Activated T-cell treated with anti-CD3 and anti-CD28 coated beads, Interleukin-2, amount 50 U/mL, for 4 hours (primary cell): ENCODE results near the gene KISS1. TPM values are rescaled to one million over a fixed set of nuclear protein-coding genes. Genes with fewer than 3 reads are reported as not detected.

Experiments
- ATAC-seq, 2 donors: fragments of 200-7000 bp; cut with Tn5 transposase; one replicate each; pipeline ENCODE4 v1.10.0; 2021
- DNase-seq: peaks from one replicate; pipeline ENCODE4 v3.0.0-alpha.2; 2020
- H3K27me3 Mint-ChIP-seq: one replicate; pipeline ENCODE4 v1.8.0; 2021; ENCODE audit warnings: low read depth, mixed read lengths
- H3K36me3 Mint-ChIP-seq: one replicate; pipeline ENCODE4 v1.8.0; 2022; ENCODE audit warnings: mixed read lengths; ENCODE audit not compliant: insufficient read depth
- H3K4me1 Mint-ChIP-seq: one replicate; pipeline ENCODE4 v1.8.0; 2021; ENCODE audit warnings: low read depth, mixed read lengths
- H3K4me3 Mint-ChIP-seq: one replicate; pipeline ENCODE4 v1.8.0; 2021; ENCODE audit warnings: mild to moderate bottlenecking, moderate library complexity, mixed read lengths
- H3K9me3 Mint-ChIP-seq: one replicate; pipeline ENCODE4 v1.8.0; 2021; ENCODE audit warnings: mixed read lengths
- total RNA-seq, 3 donors: library from RNA; stranded (reverse); gene quantifications; one replicate each; pipeline ENCODE4 v1.2.1, GENCODE V29; 2021

KISS1 gene
- total RNA-seq, 3 donors from 2014 or later: not detected

- Mint-ChIP-seq H3K36me3 (no peaks in the 10 kb centered on the region), H3K27me3 (peaks cover 45% of the 10 kb centered on the region), H3K4me1 (peaks cover 14% of the 10 kb centered on the region), H3K9me3 (no peaks in the 10 kb centered on the region), H3K4me3 (no peak overlapping the region)
- ATAC-seq (peak; percentile 96 to 98), DNase-seq (peak; percentile 75)
Observed at GRCh38 chr1:204207136-204207616, 10.9 kb upstream of the KISS1 start.

GRCh38 chr1:204206121-204206520, 9.8 kb upstream of the KISS1 start:
- H3K9me3 Mint-ChIP-seq: no peaks in the 10 kb centered on the region
- H3K27me3 Mint-ChIP-seq: peaks cover 45% of the 10 kb centered on the region
- no peaks in the 10 kb centered on the region for H3K36me3 Mint-ChIP-seq
- no peak overlapping the region for H3K4me3 Mint-ChIP-seq
- peaks cover 14% of the 10 kb centered on the region for H3K4me1 Mint-ChIP-seq
- no peak for DNase-seq
- no peak for ATAC-seq

GRCh38 chr1:204205486-204205885, 9.2 kb upstream of the KISS1 start:
- Mint-ChIP-seq H3K36me3 (no peaks in the 10 kb centered on the region), H3K27me3 (peaks cover 45% of the 10 kb centered on the region)

GRCh38 chr1:204204944-204205343, 8.7 kb upstream of the KISS1 start:
- ATAC-seq: no peak
- Mint-ChIP-seq H3K9me3 (no peaks in the 10 kb centered on the region), H3K4me1 (peaks cover 14% of the 10 kb centered on the region), H3K4me3 (no peak overlapping the region), H3K27me3 (peaks cover 42% of the 10 kb centered on the region), H3K36me3 (no peaks in the 10 kb centered on the region)
- DNase-seq: no peak

More at GRCh38 chr1:204205486-204205885, 9.2 kb upstream of the KISS1 start:
- H3K4me1 Mint-ChIP-seq: peaks cover 14% of the 10 kb centered on the region
- H3K9me3 Mint-ChIP-seq: no peaks in the 10 kb centered on the region
- DNase-seq (no peak), ATAC-seq (no peak)
- no peak overlapping the region for H3K4me3 Mint-ChIP-seq

GRCh38 chr1:204203206-204203767, 7.0 kb upstream of the KISS1 start:
- no peaks in the 10 kb centered on the region for H3K9me3 Mint-ChIP-seq
- H3K27me3 Mint-ChIP-seq: peaks cover 42% of the 10 kb centered on the region
- ATAC-seq (no peak), DNase-seq (no peak)
- no peak overlapping the region for H3K4me3 Mint-ChIP-seq
- H3K36me3 Mint-ChIP-seq: no peaks in the 10 kb centered on the region
- H3K4me1 Mint-ChIP-seq: peaks cover 14% of the 10 kb centered on the region

- no peaks in the 10 kb centered on the region for H3K36me3 Mint-ChIP-seq
- no peaks in the 10 kb centered on the region for H3K9me3 Mint-ChIP-seq
- no peak overlapping the region for H3K4me3 Mint-ChIP-seq
- DNase-seq (no peak), ATAC-seq (no peak)
- H3K27me3 Mint-ChIP-seq: peaks cover 37% of the 10 kb centered on the region
- H3K4me1 Mint-ChIP-seq: peaks cover 14% of the 10 kb centered on the region
Observed at GRCh38 chr1:204202481-204202880, 6.2 kb upstream of the KISS1 start.

GRCh38 chr1:204201348-204202040, 5.2 kb upstream of the KISS1 start:
- Mint-ChIP-seq H3K36me3 (no peaks in the 10 kb centered on the region), H3K4me1 (peaks cover 9% of the 10 kb centered on the region), H3K4me3 (no peak overlapping the region), H3K9me3 (no peaks in the 10 kb centered on the region), H3K27me3 (peaks cover 31% of the 10 kb centered on the region)
- DNase-seq (no peak), ATAC-seq (no peak)

GRCh38 chr1:204199579-204199978, 3.3 kb upstream of the KISS1 start:
- DNase-seq: no peak
- Mint-ChIP-seq H3K36me3 (no peaks in the 10 kb centered on the region), H3K9me3 (no peaks in the 10 kb centered on the region), H3K27me3 (peaks cover 16% of the 10 kb centered on the region), H3K4me3 (no peak overlapping the region), H3K4me1 (peaks cover 1% of the 10 kb centered on the region)
- no peak for ATAC-seq

GRCh38 chr1:204198348-204199340, 2.4 kb upstream of the KISS1 start:
- peaks cover 3% of the 10 kb centered on the region for H3K4me1 Mint-ChIP-seq

GRCh38 chr1:204197068-204197467, 777 bp upstream of the KISS1 start:
- ATAC-seq (no peak), DNase-seq (no peak)
- H3K27me3 Mint-ChIP-seq: peaks cover 14% of the 10 kb centered on the region
- H3K9me3 Mint-ChIP-seq: no peaks in the 10 kb centered on the region
- H3K4me3 Mint-ChIP-seq: no peak overlapping the region
- H3K36me3 Mint-ChIP-seq: no peaks in the 10 kb centered on the region
- peaks cover 3% of the 10 kb centered on the region for H3K4me1 Mint-ChIP-seq

More at GRCh38 chr1:204198348-204199340, 2.4 kb upstream of the KISS1 start:
- Mint-ChIP-seq H3K27me3 (peaks cover 12% of the 10 kb centered on the region), H3K9me3 (no peaks in the 10 kb centered on the region), H3K4me3 (no peak overlapping the region), H3K36me3 (no peaks in the 10 kb centered on the region)
- no peak for DNase-seq
- no peak for ATAC-seq

- peaks cover 27% of the 10 kb centered on the region for H3K27me3 Mint-ChIP-seq
- H3K9me3 Mint-ChIP-seq: no peaks in the 10 kb centered on the region
- H3K4me3 Mint-ChIP-seq: no peak overlapping the region
- DNase-seq: no peak
- no peak for ATAC-seq
- H3K4me1 Mint-ChIP-seq: peaks cover 6% of the 10 kb centered on the region
- no peaks in the 10 kb centered on the region for H3K36me3 Mint-ChIP-seq
Observed at GRCh38 chr1:204194771-204195170, 1.5 kb downstream of the KISS1 start.

GRCh38 chr1:204194080-204194479, 2.2 kb downstream of the KISS1 start:
- ATAC-seq: no peak
- peaks cover 34% of the 10 kb centered on the region for H3K27me3 Mint-ChIP-seq
- H3K4me3 Mint-ChIP-seq: no peak overlapping the region
- H3K36me3 Mint-ChIP-seq: no peaks in the 10 kb centered on the region
- H3K9me3 Mint-ChIP-seq: no peaks in the 10 kb centered on the region
- peaks cover 8% of the 10 kb centered on the region for H3K4me1 Mint-ChIP-seq
- DNase-seq: no peak

GRCh38 chr1:204192589-204193352, 3.5 kb downstream of the KISS1 start:
- Mint-ChIP-seq H3K9me3 (no peaks in the 10 kb centered on the region), H3K27me3 (peaks cover 47% of the 10 kb centered on the region), H3K36me3 (no peaks in the 10 kb centered on the region), H3K4me1 (peaks cover 8% of the 10 kb centered on the region), H3K4me3 (no peak overlapping the region)
- DNase-seq (no peak), ATAC-seq (no peak)

GRCh38 chr1:204192046-204192445, 4.2 kb downstream of the KISS1 start:
- DNase-seq: no peak
- ATAC-seq: no peak
- Mint-ChIP-seq H3K4me3 (no peak overlapping the region), H3K4me1 (peaks cover 8% of the 10 kb centered on the region), H3K9me3 (no peaks in the 10 kb centered on the region), H3K36me3 (no peaks in the 10 kb centered on the region), H3K27me3 (peaks cover 55% of the 10 kb centered on the region)
